H1 (cell line): ENCODE measurements around the gene FLOT1. TPM values are rescaled to one million over a fixed set of nuclear protein-coding genes. Genes with fewer than 3 reads are reported as not detected.

ENCODE experiments used
- CTCF ChIA-PET: fragments of 300-600 bp; sonication (Branson Sonifier 250); formaldehyde crosslinking; loops from one replicate; lab custom pipeline; 2021; ENCODE audit not compliant: partially characterized antibody; lab: Charles Lee
- POLR2A ChIA-PET: fragments of 300-600 bp; sonication (Branson Sonifier 250); formaldehyde crosslinking; loops from one replicate; lab custom pipeline; 2021; ENCODE audit warnings: inconsistent platforms; ENCODE audit not compliant: partially characterized antibody; lab: Charles Lee
- DNase-seq, 2 experiments: peaks; one replicate each; pipeline versions ENCODE4 v3.0.0 to v3.0.0-alpha.2; 2010 to 2022; ENCODE audit warnings: low spot score in 2 of 2, low read depth in 1 of 2, mixed read lengths in 1 of 2
- FAIRE-seq: peaks from 2 replicates; lab custom pipeline; 2011; peaks lifted over from hg19 to GRCh38; lab: Jason Lieb, UNC
- H2AFZ ChIP-seq: 2 replicates; pipeline ENCODE4 v1.8.1; 2012; ENCODE audit warnings: low read length, inconsistent platforms
- H2AK5ac ChIP-seq: 2 replicates; pipeline ENCODE4 v1.6.1; 2013; ENCODE audit warnings: low read depth, low read length
- H2BK120ac ChIP-seq: replicated peaks from 2 replicates; pipeline ENCODE3; 2013; ENCODE audit warnings: low read depth, low read length, inconsistent platforms
- H2BK12ac ChIP-seq: 2 replicates; pipeline ENCODE4 v1.6.1; 2013; ENCODE audit warnings: low read depth, low read length
- H2BK15ac ChIP-seq: 2 replicates; pipeline ENCODE4 v1.6.1; 2013; ENCODE audit warnings: low read length
- H2BK20ac ChIP-seq: 2 replicates; pipeline ENCODE4 v1.6.1; 2013; ENCODE audit warnings: low read length
- H2BK5ac ChIP-seq: 2 replicates; pipeline ENCODE4 v1.6.1; 2013; ENCODE audit warnings: low read depth, low read length
- H3K14ac ChIP-seq: 2 replicates; pipeline ENCODE4 v1.6.1; 2013; ENCODE audit warnings: inconsistent platforms; ENCODE audit not compliant: insufficient read length
- H3K18ac ChIP-seq: 2 replicates; pipeline ENCODE4 v1.6.1; 2013; ENCODE audit warnings: low read length; ENCODE audit errors: extremely low read depth
- H3K23ac ChIP-seq: 2 replicates; pipeline ENCODE4 v1.6.1; 2013; ENCODE audit warnings: inconsistent platforms; ENCODE audit not compliant: insufficient read length
- H3K23me2 ChIP-seq: 2 replicates; pipeline ENCODE4 v1.6.1; 2013; ENCODE audit warnings: low read depth, low read length
- H3K27ac ChIP-seq: 2 replicates; pipeline ENCODE4 v1.6.1; 2011; ENCODE audit warnings: low read depth, low read length, inconsistent platforms
- H3K27me3 ChIP-seq, 4 experiments: replicated peaks in 1 of 4; 1 replicate in 1 of 4; 2 replicates in 3 of 4; pipeline versions ENCODE4 v1.6.1 to v1.8.1; 2011 to 2013; ENCODE audit warnings: low read length in 3 of 4, mild to moderate bottlenecking in 3 of 4, inconsistent platforms in 2 of 4, mixed read lengths in 2 of 4, moderate library complexity in 1 of 4; ENCODE audit not compliant: control insufficient read depth in 3 of 4, insufficient read depth in 3 of 4; ENCODE audit errors: extremely low read depth in 1 of 4
- H3K36me3 ChIP-seq, 4 experiments: 2 replicates each; pipeline versions ENCODE4 v1.6.1 to v1.8.1; 2011 to 2013; ENCODE audit warnings: mild to moderate bottlenecking in 4 of 4, low read length in 3 of 4, moderate library complexity in 2 of 4, control low read depth in 1 of 4, inconsistent platforms in 1 of 4; ENCODE audit not compliant: insufficient read depth in 4 of 4, control insufficient read depth in 2 of 4
- H3K4ac ChIP-seq: replicated peaks from 2 replicates; pipeline ENCODE3; 2013; ENCODE audit warnings: low read length, low read depth, mixed read lengths, inconsistent platforms; ENCODE audit not compliant: insufficient read length
- H3K4me1 ChIP-seq, 4 experiments: replicated peaks in 1 of 4; 1 replicate in 1 of 4; 2 replicates in 3 of 4; pipeline versions ENCODE4 v1.6.1 to v1.8.1; 2011 to 2013; ENCODE audit warnings: low read length in 3 of 4, inconsistent platforms in 2 of 4, mixed read lengths in 1 of 4; ENCODE audit not compliant: insufficient read depth in 4 of 4, control insufficient read depth in 3 of 4
- H3K4me2 ChIP-seq, 2 experiments: 2 replicates each; pipeline versions ENCODE4 v1.6.1 to v1.8.1; 2011 to 2013; ENCODE audit warnings: low read depth in 2 of 2, low read length in 2 of 2, control low read depth in 1 of 2, inconsistent platforms in 1 of 2, mild to moderate bottlenecking in 1 of 2; ENCODE audit not compliant: insufficient read depth in 1 of 2
- H3K4me3 ChIP-seq, 4 experiments: fragments of 200-600, 300-600 bp in 1 of 4; sonication (generic), shearing (Covaris generic), sonication (Bioruptor Twin) in 1 of 4; 2 replicates each; pipeline versions ENCODE4 v1.5.1 to v1.8.1; 2011 to 2016; ENCODE audit warnings: low read length in 4 of 4, low read depth in 3 of 4, control low read depth in 2 of 4, inconsistent platforms in 2 of 4, mild to moderate bottlenecking in 2 of 4, mixed read lengths in 1 of 4, moderate library complexity in 1 of 4; ENCODE audit not compliant: insufficient read depth in 2 of 4; ENCODE audit errors: extremely low read depth in 1 of 4
- H3K56ac ChIP-seq: replicated peaks from 2 replicates; pipeline ENCODE3; 2013; ENCODE audit warnings: low read depth, mild to moderate bottlenecking, mixed read lengths, low read length, inconsistent platforms; ENCODE audit not compliant: insufficient read length
- H3K79me1 ChIP-seq: 2 replicates; pipeline ENCODE4 v1.6.1; 2013; ENCODE audit warnings: low read depth, low read length, control low read depth
- H3K79me2 ChIP-seq, 2 experiments: 2 replicates each; pipeline versions ENCODE4 v1.6.1 to v1.8.1; 2012 to 2013; ENCODE audit warnings: low read length in 2 of 2, mild to moderate bottlenecking in 2 of 2, inconsistent platforms in 1 of 2; ENCODE audit not compliant: insufficient read depth in 2 of 2, control insufficient read depth in 1 of 2
- H3K9ac ChIP-seq, 4 experiments: replicated peaks in 1 of 4; 1 replicate in 1 of 4; 2 replicates in 3 of 4; pipeline versions ENCODE4 v1.6.1 to v1.8.1; 2011 to 2013; ENCODE audit warnings: low read depth in 3 of 4, low read length in 3 of 4, control low read depth in 2 of 4, mild to moderate bottlenecking in 2 of 4, moderate library complexity in 2 of 4, inconsistent platforms in 1 of 4; ENCODE audit errors: extremely low read depth in 1 of 4
- H3K9me3 ChIP-seq, 2 experiments: 2 replicates each; pipeline versions ENCODE4 v1.6.1 to v1.8.1; 2012 to 2013; ENCODE audit warnings: mild to moderate bottlenecking in 2 of 2, moderate library complexity in 2 of 2, control low read depth in 1 of 2, inconsistent platforms in 1 of 2, low read depth in 1 of 2, low read length in 1 of 2, mixed read lengths in 1 of 2; ENCODE audit not compliant: insufficient read depth in 2 of 2
- H4K20me1 ChIP-seq, 2 experiments: replicated peaks in 1 of 2; 2 replicates each; pipeline versions ENCODE3 to v1.8.1; 2011 to 2013; ENCODE audit warnings: inconsistent platforms in 2 of 2, low read length in 2 of 2, mild to moderate bottlenecking in 1 of 2; ENCODE audit not compliant: insufficient read depth in 2 of 2, control insufficient read depth in 1 of 2
- H4K5ac ChIP-seq: 2 replicates; pipeline ENCODE4 v1.6.1; 2013; ENCODE audit warnings: low read length, low read depth, mixed read lengths, inconsistent platforms; ENCODE audit not compliant: insufficient read length
- H4K8ac ChIP-seq: 2 replicates; pipeline ENCODE4 v1.8.0; 2013; ENCODE audit warnings: mild to moderate bottlenecking, moderate library complexity, low read length, inconsistent platforms; ENCODE audit not compliant: insufficient read depth; ENCODE audit errors: extremely low read depth
- H4K91ac ChIP-seq: replicated peaks from 2 replicates; pipeline ENCODE3; 2013; ENCODE audit warnings: low read length, mixed read lengths, inconsistent platforms; ENCODE audit not compliant: insufficient read length
- BRCA1 ChIP-seq: IDR thresholded peaks from 2 replicates; pipeline ENCODE4 v1.6.1; 2012; ENCODE audit warnings: low read depth, low read length, improper control_type of control experiment
- CBX5 ChIP-seq: fragments of 300-800, 300-1000 bp; sonication (generic); IDR thresholded peaks from 2 replicates; pipeline ENCODE4 v1.7.1; 2016; ENCODE audit warnings: antibody characterized with exemption, low read length, low read depth
- KDM4A ChIP-seq: IDR thresholded peaks from one replicate; pipeline ENCODE4 v1.7.1; 2012; ENCODE audit warnings: low read depth, mild to moderate bottlenecking, moderate library complexity, low read length, inconsistent platforms; ENCODE audit not compliant: severe bottlenecking
- TEAD4 ChIP-seq: IDR thresholded peaks from 2 replicates; pipeline ENCODE4 v1.6.1; 2012; ENCODE audit warnings: low read depth, low read length, inconsistent platforms, mixed read lengths
- ZNF274 ChIP-seq: IDR thresholded peaks from 2 replicates; pipeline ENCODE4 v1.7.0; 2012; ENCODE audit warnings: low read length, borderline replicate concordance; ENCODE audit errors: extremely low read depth
- WGBS, 2 experiments: shearing (Covaris generic) in 1 of 2; methylation state at CpG; one replicate each; pipeline versions ENCODE4 v1.1.6 to v1.1.7; 2013 to 2015; ENCODE audit warnings: low lambda C conversion rate in 2 of 2, mixed read lengths in 2 of 2, inconsistent platforms in 1 of 2, low coverage in 1 of 2, missing lambda C conversion rate in 1 of 2; ENCODE audit not compliant: insufficient replicate concordance in 2 of 2, insufficient coverage in 1 of 2, insufficient read length in 1 of 2; ENCODE audit errors: extremely low coverage in 1 of 2, missing lambda C conversion rate in 1 of 2; 5-methylcytosine and 5-hydroxymethylcytosine counted together
- polyA plus RNA-seq, 7 experiments: library from polyadenylated mRNA; depleted of rRNA in 3 of 7; stranded (reverse) in 5 of 7; unstranded in 2 of 7; fragments of >200 nt in 5 of 7; fragments of 200-250 nt in 2 of 7; gene quantifications; 1 replicate in 5 of 7; 2 replicates in 1 of 7; 4 replicates in 1 of 7; pipeline versions ENCODE4 v1.2.1 to v1.2.3, GENCODE V29; 2011 to 2013; ENCODE audit warnings: missing spikeins in 2 of 7, mixed read lengths in 2 of 7
- total RNA-seq: library from RNA; stranded (reverse); fragmentation: NEBNext Ultra II Directional; extraction: Animal tissue kit (Norgen Biotek cat#: 25700); gene quantifications from 2 replicates; pipeline ENCODE4 v1.2.1, GENCODE V29; 2021

The FLOT1 gene
- total and polyA plus RNA-seq, 2 of the 8 experiments (the other 6 are each of a cell fraction or from before 2014, with no cell fraction given), result 87.5 to 88.1 TPM

DNA sequence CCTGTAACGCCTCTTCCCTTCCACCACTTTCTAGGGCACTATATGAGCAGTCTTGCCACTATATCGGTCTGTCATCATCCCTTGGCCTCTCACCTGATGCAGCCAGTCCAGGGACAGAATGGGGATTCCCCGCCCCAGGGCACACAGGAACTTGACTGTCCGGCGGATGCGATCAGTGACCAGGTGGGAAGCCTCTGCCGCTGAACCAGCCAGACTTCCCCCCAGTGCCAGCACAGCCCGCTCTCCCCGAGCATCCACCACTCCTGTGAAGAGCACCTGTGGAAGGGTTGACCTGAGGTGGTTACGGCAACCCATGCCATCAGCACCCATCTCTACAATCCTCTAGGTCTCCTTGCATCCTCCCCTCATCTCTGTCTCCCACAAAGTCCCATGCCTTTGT lies 39.5 kb downstream of the FLOT1 start:
- H3K36me3 ChIP-seq, result peaks cover 5 to 38% (median 20%) of the 10 kb centered on the region in 4 experiments; a peak in 6 of 8 replicates
- no peaks in the 10 kb centered on the region for H3K23me2 ChIP-seq
- H2AK5ac ChIP-seq, result no peak overlapping the region
- H2BK120ac ChIP-seq, result no peak overlapping the region
- H3K18ac ChIP-seq, result no peak overlapping the region
- H3K79me2 ChIP-seq, result no peaks in the 10 kb centered on the region
- no peak overlapping the region for H3K23ac ChIP-seq
- WGBS, 2 experiments, result 96% methylated on average over 10 of the region's 10 CpGs; no CpG with 5 or more reads in 1 of the 2 experiments
- no peak overlapping the region for H2BK20ac ChIP-seq
- no peak overlapping the region for H2BK12ac ChIP-seq
- no peak overlapping the region for H3K56ac ChIP-seq
- no peak overlapping the region for H3K4me2 ChIP-seq
- no peaks in the 10 kb centered on the region; a peak in 1 of 7 replicates for H3K4me1 ChIP-seq
- no peak overlapping the region for H2BK15ac ChIP-seq
- no peak overlapping the region for H3K27ac ChIP-seq
- no peak overlapping the region for H4K5ac ChIP-seq
- H3K27me3 ChIP-seq, result no peaks in the 10 kb centered on the region
- POLR2A ChIA-PET, result interaction anchor here (0.8 to 35.9 kb wide), 6 partner anchors 3 to 102 kb away, joined by 3 to 732 read pairs (median 4); partner anchors contain the start of genes IER3, MDC1, NRM and TUBB
- no peak overlapping the region for H3K9ac ChIP-seq
- TF ChIP-seq CBX5, result no peak
- no peak for TF ChIP-seq ZNF274
- TF ChIP-seq TEAD4, result no peak
- no peak for TF ChIP-seq KDM4A
- no peak for TF ChIP-seq BRCA1
- TF ChIP-seq, all 59 proteins: peak for 0
- H3K79me1 ChIP-seq, result no peaks in the 10 kb centered on the region
- H3K4ac ChIP-seq, result no peak overlapping the region
- peaks cover 3% of the 10 kb centered on the region in 2 experiments for H4K20me1 ChIP-seq
- no peak overlapping the region for H3K4me3 ChIP-seq
- no peak overlapping the region for H2AFZ ChIP-seq
- CTCF ChIA-PET, result interaction anchor here (1.2 to 1.6 kb wide), 5 partner anchors 8 to 131 kb away, joined by 3 to 6 read pairs (median 4); no protein-coding TSS in a partner anchor
- H4K91ac ChIP-seq, result no peak overlapping the region
- DNase-seq (no peak), FAIRE-seq (no peak)
- H3K14ac ChIP-seq, result no peak overlapping the region
- H2BK5ac ChIP-seq, result no peak overlapping the region
- no peak overlapping the region for H4K8ac ChIP-seq
- H3K9me3 ChIP-seq, result no peaks in the 10 kb centered on the region
